Activated CD4-positive, alpha-beta T cell treated with anti-CD3 and anti-CD28 coated beads, Interleukin-2, amount 10 ng/mL, durations not matched to agents 24 days and 14 days (primary cell): ENCODE results near the gene NMRAL1. TPM values are rescaled to one million over a fixed set of nuclear protein-coding genes. Genes with fewer than 3 reads are reported as not detected.

Source experiments
- DNase-seq: peaks from one replicate; pipeline ENCODE4 v3.0.0; 2022
- H3K27ac Mint-ChIP-seq: one replicate; pipeline ENCODE4 v1.8.0; 2022; ENCODE audit warnings: mild to moderate bottlenecking, mixed read lengths
- H3K27me3 Mint-ChIP-seq: one replicate; pipeline ENCODE4 v1.8.0; 2022; ENCODE audit warnings: mixed read lengths
- H3K36me3 Mint-ChIP-seq: one replicate; pipeline ENCODE4 v1.8.0; 2022; ENCODE audit warnings: low read depth, mild to moderate bottlenecking, mixed read lengths
- H3K4me1 Mint-ChIP-seq: one replicate; pipeline ENCODE4 v1.8.0; 2021; ENCODE audit warnings: mixed read lengths
- H3K4me3 Mint-ChIP-seq: one replicate; pipeline ENCODE4 v1.8.0; 2022; ENCODE audit warnings: mild to moderate bottlenecking, moderate library complexity, mixed read lengths
- H3K9me3 Mint-ChIP-seq: one replicate; pipeline ENCODE4 v1.8.0; 2021; ENCODE audit warnings: mixed read lengths
- intact Hi-C: fragments of 100-400 bp; cut with micrococcal nuclease; formaldehyde crosslinking; loops from one replicate; pipeline ENCODE4 v1.15.1; 2023
- total RNA-seq: library from RNA; stranded (reverse); gene quantifications from 2 replicates; pipeline ENCODE4 v1.2.3, GENCODE V29; 2022

NMRAL1 gene
- total RNA-seq, 1 donor from 2014 or later = 32.2 TPM

- Mint-ChIP-seq H3K4me3 (peak within 1 kb of the TSS; percentile 93), H3K9me3 (no peaks in the 10 kb centered on the region), H3K36me3 (peaks cover 23% of the 10 kb centered on the region), H3K27ac (peak within 1 kb of the TSS; percentile 89), H3K27me3 (peaks cover 6% of the 10 kb centered on the region), H3K4me1 (peaks cover 34% of the 10 kb centered on the region)
- peak; percentile 100 for DNase-seq
- intact Hi-C loops = loop anchor here (1.0 to 5.0 kb wide), 3 partner anchors 44 to 144 kb away; partner anchors contain the start of genes PAM16, TFAP4 and VASN
These were observed 58.0 kb downstream of the NMRAL1 start, which contains the start of gene CORO7 for GRCh38 chr16:4416200-4417032. TSS of gene CORO7 (minus strand) at chr16:4416596. CDS start at chr16:4416518, 78 bp downstream.

DNA sequence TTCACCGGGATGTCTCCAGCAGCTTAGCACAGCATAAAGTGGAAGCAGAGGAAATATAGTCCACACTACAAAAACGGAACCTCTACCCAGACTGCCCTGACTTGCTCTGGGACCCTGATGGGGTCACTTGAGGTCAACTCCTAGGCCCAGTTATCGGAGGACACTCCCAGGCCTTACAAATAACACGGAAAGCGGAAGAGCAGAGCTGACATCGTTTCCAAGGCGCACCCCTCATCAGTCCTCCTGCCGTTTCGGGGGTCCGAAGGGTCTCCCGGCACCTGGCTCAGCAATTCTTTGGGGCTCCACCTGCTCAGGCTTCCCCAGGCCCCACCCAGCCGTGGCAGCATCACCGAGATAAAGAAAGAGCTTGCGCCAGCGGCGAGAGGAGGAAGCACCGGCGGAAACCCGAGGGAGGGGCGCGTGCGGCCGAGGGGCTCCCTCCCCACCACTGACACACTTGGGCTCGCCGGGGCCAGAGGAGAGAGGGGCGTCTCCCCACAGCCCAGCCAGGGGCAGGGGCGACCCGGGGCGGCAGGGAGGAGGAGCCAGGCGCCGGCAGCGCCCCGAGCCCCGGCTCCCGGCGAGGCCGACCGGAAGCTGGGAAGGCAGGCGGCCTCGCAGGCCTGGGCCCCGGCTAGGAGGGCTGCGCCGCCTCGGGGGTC is 58.8 kb downstream of the NMRAL1 start:
- Mint-ChIP-seq H3K36me3 (peaks cover 27% of the 10 kb centered on the region), H3K4me1 (peaks cover 39% of the 10 kb centered on the region), H3K9me3 (no peaks in the 10 kb centered on the region), H3K27me3 (peaks cover 6% of the 10 kb centered on the region), H3K4me3 (peak overlapping the region; percentile 93), H3K27ac (peak overlapping the region; percentile 89)
- intact Hi-C loops = loop anchor here (1.0 to 5.0 kb wide), 3 partner anchors 43 to 143 kb away; partner anchors contain the start of genes PAM16, TFAP4 and VASN
- peak; percentile 93 for DNase-seq

DNA sequence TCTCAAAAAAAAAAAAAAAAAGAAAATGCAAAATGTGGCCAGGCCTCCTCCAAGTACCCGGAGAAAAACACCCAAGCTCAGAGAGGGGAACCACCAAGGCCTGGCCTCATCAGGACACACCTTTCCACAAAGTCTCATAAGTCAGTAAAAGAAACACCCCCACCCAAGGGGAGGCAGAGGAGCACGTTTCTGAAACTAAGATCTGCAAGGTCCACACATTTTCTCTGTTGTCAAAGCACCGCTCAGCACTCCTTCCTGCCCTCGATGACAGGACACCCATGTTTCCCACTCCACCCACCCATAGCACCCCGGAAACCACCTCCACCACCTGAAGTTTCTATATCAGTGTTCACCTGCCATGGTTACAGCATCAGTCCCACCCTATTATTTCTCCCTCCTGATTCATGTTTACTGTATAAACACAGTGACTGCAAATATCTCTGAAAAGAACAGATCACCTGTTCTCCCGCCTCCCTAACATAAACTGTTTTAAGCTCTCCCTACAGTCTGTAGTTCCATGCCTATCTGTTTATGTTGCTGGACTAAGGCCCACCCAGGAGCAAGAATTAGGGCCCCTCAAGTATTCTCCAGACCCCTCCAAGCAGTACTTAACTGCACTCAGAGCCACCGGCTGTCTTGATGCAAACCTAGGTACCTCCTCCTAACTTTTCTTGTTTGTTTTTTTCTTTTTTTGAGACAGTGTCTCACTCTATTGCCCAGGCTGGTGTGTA is 60.1 kb downstream of the NMRAL1 start:
- intact Hi-C loops = loop anchor here (1.0 to 5.0 kb wide), 3 partner anchors 11 to 123 kb away; partner anchors contain the start of genes CDIP1, DNAJA3 and NMRAL1
- Mint-ChIP-seq H3K36me3 (peaks cover 32% of the 10 kb centered on the region), H3K9me3 (no peaks in the 10 kb centered on the region), H3K27me3 (peaks cover 3% of the 10 kb centered on the region), H3K4me1 (peaks cover 40% of the 10 kb centered on the region), H3K4me3 (peak overlapping the region; percentile 93), H3K27ac (peak overlapping the region; percentile 89)
- DNase-seq = peak; percentile 94

GRCh38 chr16:4412854-4413253 is 61.6 kb downstream of the NMRAL1 start:
- Mint-ChIP-seq H3K27me3 (no peaks in the 10 kb centered on the region), H3K27ac (no peak overlapping the region), H3K4me3 (no peak overlapping the region), H3K4me1 (peaks cover 38% of the 10 kb centered on the region), H3K9me3 (no peaks in the 10 kb centered on the region), H3K36me3 (peaks cover 33% of the 10 kb centered on the region)
- intact Hi-C loops = loop anchor here (5.0 kb wide), 1 partner anchor 124 kb away; the partner anchor contains the start of gene CDIP1
- no peak for DNase-seq

DNA sequence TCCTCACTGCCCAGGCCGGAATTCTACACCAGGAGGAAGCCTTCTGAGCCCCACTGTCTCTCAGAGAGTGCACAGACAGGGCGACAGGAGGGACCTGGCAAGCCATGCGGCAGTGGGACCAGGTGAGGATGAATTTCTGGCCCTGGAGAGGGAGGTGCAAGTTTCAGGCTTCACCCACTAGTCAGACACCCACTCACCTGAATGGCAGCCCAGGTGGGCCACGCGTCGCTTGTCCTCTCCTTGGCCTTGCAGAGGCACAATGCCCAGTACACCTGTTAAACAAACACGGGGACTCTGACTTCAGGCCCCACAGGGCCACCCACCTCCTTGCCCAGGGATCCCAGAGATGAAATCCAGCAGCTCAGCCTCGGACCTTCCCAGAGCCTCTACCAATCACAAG is 62.3 kb downstream of the NMRAL1 start:
- H3K4me1 Mint-ChIP-seq = peaks cover 38% of the 10 kb centered on the region
- H3K27me3 Mint-ChIP-seq = no peaks in the 10 kb centered on the region
- peaks cover 35% of the 10 kb centered on the region for H3K36me3 Mint-ChIP-seq
- no peak for DNase-seq
- peak overlapping the region; percentile 53 for H3K27ac Mint-ChIP-seq
- intact Hi-C loops = loop anchor here (5.0 kb wide), 1 partner anchor 125 kb away; the partner anchor contains the start of gene CDIP1
- no peak overlapping the region for H3K4me3 Mint-ChIP-seq
- no peaks in the 10 kb centered on the region for H3K9me3 Mint-ChIP-seq

Other genes with a start within 250 kb of the NMRAL1 start
- gene SRL, start 232.5 kb downstream of the NMRAL1 start, total RNA-seq = not detected in 2 replicates
- 46.1 and 53.4 TPM in 2 replicates for gene TFAP4, start 201.6 kb downstream of the NMRAL1 start, total RNA-seq
- gene GLIS2, start 158.6 kb downstream of the NMRAL1 start, total RNA-seq = 1.0 and 1.4 TPM in 2 replicates
- gene PAM16, start 123.3 kb downstream of the NMRAL1 start, total RNA-seq = 93.5 and 104 TPM in 2 replicates
- 0.16 TPM in 1 of 2 replicates, not detected in the other for gene VASN, start 102.8 kb downstream of the NMRAL1 start, total RNA-seq
- 86.3 and 93.3 TPM in 2 replicates for gene CORO7, start 58.0 kb downstream of the NMRAL1 start, total RNA-seq
- 106 and 108 TPM in 2 replicates for gene DNAJA3, start 48.8 kb downstream of the NMRAL1 start, total RNA-seq
- gene HMOX2, start 1.8 kb upstream of the NMRAL1 start, total RNA-seq = 64.3 and 70.0 TPM in 2 replicates
- 49.4 and 55.2 TPM in 2 replicates for gene CDIP1, start 64.1 kb upstream of the NMRAL1 start, total RNA-seq
- gene C16orf96, start 81.7 kb upstream of the NMRAL1 start, total RNA-seq = not detected in 2 replicates
- 17.2 and 20.5 TPM in 2 replicates for gene UBALD1, start 140.3 kb upstream of the NMRAL1 start, total RNA-seq
- 103 and 108 TPM in 2 replicates for gene MGRN1, start 150.2 kb upstream of the NMRAL1 start, total RNA-seq
- 35.4 and 36.1 TPM in 2 replicates for gene NUDT16L1, start 218.9 kb upstream of the NMRAL1 start, total RNA-seq